Stimulated activated CD8-positive, alpha-beta memory T cell treated with anti-CD3 and anti-CD28 coated beads, Interleukin-4, amount 100 ng/mL, for 1 hour (primary cell): ENCODE measurements around the gene HSPG2.
"Not testable (repeated sequence)": the region's sequence is repeated elsewhere in the genome, so short reads cannot be mapped to it uniquely, and the experiment has no call there.

Source experiments
- DNase-seq, 2 donors: peaks; one replicate each; pipeline ENCODE4 v3.0.0-alpha.2; 2020; ENCODE audit warnings: low read depth in 2 of 2, low spot score in 1 of 2

The HSPG2 gene

GRCh38 chr1:21830792-21831453 is 106.2 kb downstream of the HSPG2 start:
- DNase-seq, result no peak

- no peak for DNase-seq
These were observed 107.8 kb downstream of the HSPG2 start for GRCh38 chr1:21829294-21829693.

- DNase-seq, result no peak
These were observed 108.5 kb downstream of the HSPG2 start for GRCh38 chr1:21828506-21829210.

GRCh38 chr1:21828075-21828474 is 109.0 kb downstream of the HSPG2 start:
- DNase-seq, result no peak

- DNase-seq, result no peak
These were observed 109.9 kb downstream of the HSPG2 start for GRCh38 chr1:21827141-21827679.

GRCh38 chr1:21826694-21827093 is 110.4 kb downstream of the HSPG2 start:
- DNase-seq, result not testable (repeated sequence)

- no peak for DNase-seq
These were observed 111.7 kb downstream of the HSPG2 start for GRCh38 chr1:21825393-21825792.

- no peak for DNase-seq
These were observed 112.2 kb downstream of the HSPG2 start for GRCh38 chr1:21824926-21825325.

GRCh38 chr1:21823980-21824702 is 113.0 kb downstream of the HSPG2 start:
- DNase-seq, result no peak

- DNase-seq, result no peak
These were observed 113.7 kb downstream of the HSPG2 start for GRCh38 chr1:21823206-21823979.

- no peak for DNase-seq
These were observed 114.8 kb downstream of the HSPG2 start for GRCh38 chr1:21822349-21822748.

GRCh38 chr1:21821385-21822019 is 115.6 kb downstream of the HSPG2 start:
- DNase-seq, result no peak

- no peak for DNase-seq
These were observed 116.4 kb downstream of the HSPG2 start for GRCh38 chr1:21820597-21821232.

GRCh38 chr1:21818656-21819055 is 118.5 kb downstream of the HSPG2 start:
- no peak for DNase-seq

GRCh38 chr1:21816602-21817302 is 120.4 kb downstream of the HSPG2 start:
- DNase-seq, result no peak

GRCh38 chr1:21815724-21816321 is 121.3 kb downstream of the HSPG2 start:
- DNase-seq, result no peak

GRCh38 chr1:21814981-21815582 is 122.0 kb downstream of the HSPG2 start:
- DNase-seq, result no peak

GRCh38 chr1:21814241-21814918 is 122.7 kb downstream of the HSPG2 start:
- DNase-seq, result no peak
